Lower leg skin (tissue), 4 donors: Measurements from ENCODE around the gene HNRNPUL2. TPM values are rescaled to one million over a fixed set of nuclear protein-coding genes. Genes with fewer than 3 reads are reported as not detected.
"Not testable (repeated sequence)": the region's sequence is repeated elsewhere in the genome, so short reads cannot be mapped to it uniquely, and the experiment has no call there.

Experiments
- DNase-seq, 2 donors: peaks; one replicate each; pipeline ENCODE4 v3.0.0-alpha.2; 2019; ENCODE audit warnings: low spot score in 2 of 2
- H3K4me3 ChIP-seq: fragments of 200-600 bp; sonication (generic); 2 replicates; pipeline ENCODE4 v1.5.1; 2017; ENCODE audit warnings: mild to moderate bottlenecking, low read depth; ENCODE audit not compliant: poor library complexity, severe bottlenecking
- CTCF ChIP-seq, 3 donors: fragments of 450-650 bp; IDR thresholded peaks; one replicate each; pipeline ENCODE4 v1.5.1; 2016; ENCODE audit warnings: antibody characterized with exemption in 3 of 3, mild to moderate bottlenecking in 3 of 3, moderate library complexity in 2 of 3
- POLR2A ChIP-seq, 2 donors: fragments of 450-650 bp; IDR thresholded peaks; one replicate each; pipeline ENCODE4 v1.6.1; 2016 to 2017; ENCODE audit warnings: antibody characterized with exemption in 2 of 2, mild to moderate bottlenecking in 1 of 2, moderate library complexity in 1 of 2
- WGBS, 2 donors: methylation state at CpG; one replicate each; pipeline ENCODE4 v1.1.5; 2018; 5-methylcytosine and 5-hydroxymethylcytosine counted together
- intact Hi-C: fragments of 100-400 bp; cut with DNase I; formaldehyde crosslinking; loops from one replicate; pipeline ENCODE4 v1.15.0; 2023; ENCODE audit warnings: low total_unique reads
- total RNA-seq, 4 donors: library from RNA; depleted of rRNA; stranded (reverse); fragments of >200 nt; gene quantifications; one replicate each; pipeline ENCODE4 v1.1.0, GENCODE V29; 2016

Gene HNRNPUL2
- total RNA-seq, 4 donors from 2014 or later = 19.9 to 30.8 (median 24.3) TPM

GRCh38 chr11:62678770-62679696, 48.2 kb downstream of the HNRNPUL2 start, which contains the start of gene UBXN1:
TSS of gene UBXN1 (minus strand) at chr11:62679073. CDS start at chr11:62678923, 150 bp downstream.
- TF ChIP-seq POLR2A (IDR thresholded peaks at IDR 0.05) (no peak), CTCF (IDR thresholded peaks at IDR 0.05) (no peak)
- peak within 1 kb of the TSS; percentile 78 for H3K4me3 ChIP-seq
- DNase-seq = peak; percentile 92 to 98
- intact Hi-C loops = no loop called here
- WGBS, 2 donors = 9 to 13% methylated on average over 18 to 35 of the region's 55 CpGs

GRCh38 chr11:62678433-62678769, 48.9 kb downstream of the HNRNPUL2 start:
- WGBS, 2 donors = 3 to 7% methylated on average over 13 to 16 of the region's 16 CpGs
- no peak for TF ChIP-seq CTCF (IDR thresholded peaks at IDR 0.05)
- TF ChIP-seq POLR2A (IDR thresholded peaks at IDR 0.05) = no peak
- H3K4me3 ChIP-seq = peak overlapping the region; percentile 78
- no peak for DNase-seq
- intact Hi-C loops = no loop called here

GRCh38 chr11:62677714-62678113, 49.5 kb downstream of the HNRNPUL2 start:
- no peak for DNase-seq
- intact Hi-C loops = no loop called here
- no peak overlapping the region for H3K4me3 ChIP-seq
- TF ChIP-seq POLR2A (IDR thresholded peaks at IDR 0.05) (no peak), CTCF (IDR thresholded peaks at IDR 0.05) (no peak)
- 77% methylated on average over 15 of the region's 15 CpGs for WGBS, 2 donors

- H3K4me3 ChIP-seq = no peak overlapping the region
- 75 to 82% methylated on average over 6 of the region's 6 CpGs for WGBS, 2 donors
- TF ChIP-seq POLR2A (IDR thresholded peaks at IDR 0.05) (no peak), CTCF (IDR thresholded peaks at IDR 0.05) (no peak)
- intact Hi-C loops = no loop called here
- no peak for DNase-seq
These were observed 50.1 kb downstream of the HNRNPUL2 start for GRCh38 chr11:62677156-62677555.

GRCh38 chr11:62676698-62677097, 50.6 kb downstream of the HNRNPUL2 start:
- intact Hi-C loops = no loop called here
- H3K4me3 ChIP-seq = no peak overlapping the region
- WGBS, 2 donors = 53 to 56% methylated on average over 6 of the region's 6 CpGs
- DNase-seq = no peak
- TF ChIP-seq POLR2A (IDR thresholded peaks at IDR 0.05) = no peak
- no peak for TF ChIP-seq CTCF (IDR thresholded peaks at IDR 0.05)

GRCh38 chr11:62675415-62675814, 51.8 kb downstream of the HNRNPUL2 start:
- 95 to 97% methylated on average over 10 of the region's 10 CpGs for whole genome bisulfite sequencing, 2 donors
- H3K4me3 ChIP-seq, DNase-seq, intact Hi-C loops: not testable (repeated sequence)
